Activated T-cell treated with anti-CD3 and anti-CD28 coated beads, Interleukin-2, amount 50 U/mL, for 48 hours (primary cell): Measurements from ENCODE around the gene SDK1.

Experiments used
- DNase-seq, 2 experiments: peaks; one replicate each; pipeline ENCODE4 v3.0.0-alpha.2; 2020

Gene SDK1

GRCh38 chr7:3294432-3295100 is 6.5 kb upstream of the SDK1 start:
- no peak for DNase-seq

GRCh38 chr7:3297105-3297819 is 3.8 kb upstream of the SDK1 start:
- DNase-seq: no peak

GRCh38 chr7:3300221-3300650 is 816 bp upstream of the SDK1 start:
- DNase-seq: peak in 1 of 2 experiments; percentile 23

- DNase-seq: no peak
These were observed 338 bp downstream of the SDK1 start for GRCh38 chr7:3301449-3301731.

- peak; percentile 25 to 27 for DNase-seq
These were observed 973 bp downstream of the SDK1 start for GRCh38 chr7:3301831-3302618.

GRCh38 chr7:3302681-3303320 is 1.7 kb downstream of the SDK1 start:
- no peak for DNase-seq

- no peak for DNase-seq
These were observed 3.1 kb downstream of the SDK1 start for GRCh38 chr7:3304131-3304530.

GRCh38 chr7:3307435-3307834 is 6.4 kb downstream of the SDK1 start:
- no peak for DNase-seq

GRCh38 chr7:3309140-3309539 is 8.1 kb downstream of the SDK1 start:
- no peak for DNase-seq

GRCh38 chr7:3309956-3310355 is 8.9 kb downstream of the SDK1 start:
- DNase-seq: no peak

- no peak for DNase-seq
These were observed 9.8 kb downstream of the SDK1 start for GRCh38 chr7:3310884-3311283.

GRCh38 chr7:3312583-3312982 is 11.5 kb downstream of the SDK1 start:
- DNase-seq: no peak

- DNase-seq: no peak
These were observed 17.8 kb downstream of the SDK1 start for GRCh38 chr7:3318874-3319273.

- DNase-seq: no peak
These were observed 20.2 kb downstream of the SDK1 start for GRCh38 chr7:3321206-3321605.

- no peak for DNase-seq
These were observed 20.7 kb downstream of the SDK1 start for GRCh38 chr7:3321745-3322144.

GRCh38 chr7:3326246-3326645 is 25.2 kb downstream of the SDK1 start:
- DNase-seq: no peak

GRCh38 chr7:3327099-3327498 is 26.0 kb downstream of the SDK1 start:
- no peak for DNase-seq

GRCh38 chr7:3327655-3328054 is 26.6 kb downstream of the SDK1 start:
- no peak for DNase-seq

GRCh38 chr7:3332308-3332707 is 31.3 kb downstream of the SDK1 start:
- DNase-seq: no peak

- DNase-seq: no peak
These were observed 32.8 kb downstream of the SDK1 start for GRCh38 chr7:3333861-3334260.

- no peak for DNase-seq
These were observed 35.1 kb downstream of the SDK1 start for GRCh38 chr7:3336042-3336665.

GRCh38 chr7:3338161-3338560 is 37.1 kb downstream of the SDK1 start:
- DNase-seq: no peak
